H1 (cell line): ENCODE results near the gene SCRN1. TPM values are rescaled to one million over a fixed set of nuclear protein-coding genes. Genes with fewer than 3 reads are reported as not detected.

Source experiments
- CTCF ChIA-PET: fragments of 300-600 bp; sonication (Branson Sonifier 250); formaldehyde crosslinking; loops from one replicate; lab custom pipeline; 2021; ENCODE audit not compliant: partially characterized antibody; lab: Charles Lee
- POLR2A ChIA-PET: fragments of 300-600 bp; sonication (Branson Sonifier 250); formaldehyde crosslinking; loops from one replicate; lab custom pipeline; 2021; ENCODE audit warnings: inconsistent platforms; ENCODE audit not compliant: partially characterized antibody; lab: Charles Lee
- DNase-seq, 2 experiments: peaks; one replicate each; pipeline versions ENCODE4 v3.0.0 to v3.0.0-alpha.2; 2010 to 2022; ENCODE audit warnings: low spot score in 2 of 2, low read depth in 1 of 2, mixed read lengths in 1 of 2
- FAIRE-seq: peaks from 2 replicates; lab custom pipeline; 2011; peaks lifted over from hg19 to GRCh38; lab: Jason Lieb, UNC
- H2AFZ ChIP-seq: 2 replicates; pipeline ENCODE4 v1.8.1; 2012; ENCODE audit warnings: low read length, inconsistent platforms
- H2AK5ac ChIP-seq: 2 replicates; pipeline ENCODE4 v1.6.1; 2013; ENCODE audit warnings: low read depth, low read length
- H2BK120ac ChIP-seq: replicated peaks from 2 replicates; pipeline ENCODE3; 2013; ENCODE audit warnings: low read depth, low read length, inconsistent platforms
- H2BK12ac ChIP-seq: 2 replicates; pipeline ENCODE4 v1.6.1; 2013; ENCODE audit warnings: low read depth, low read length
- H2BK15ac ChIP-seq: 2 replicates; pipeline ENCODE4 v1.6.1; 2013; ENCODE audit warnings: low read length
- H2BK20ac ChIP-seq: 2 replicates; pipeline ENCODE4 v1.6.1; 2013; ENCODE audit warnings: low read length
- H2BK5ac ChIP-seq: 2 replicates; pipeline ENCODE4 v1.6.1; 2013; ENCODE audit warnings: low read depth, low read length
- H3K14ac ChIP-seq: 2 replicates; pipeline ENCODE4 v1.6.1; 2013; ENCODE audit warnings: inconsistent platforms; ENCODE audit not compliant: insufficient read length
- H3K18ac ChIP-seq: 2 replicates; pipeline ENCODE4 v1.6.1; 2013; ENCODE audit warnings: low read length; ENCODE audit errors: extremely low read depth
- H3K23ac ChIP-seq: 2 replicates; pipeline ENCODE4 v1.6.1; 2013; ENCODE audit warnings: inconsistent platforms; ENCODE audit not compliant: insufficient read length
- H3K23me2 ChIP-seq: 2 replicates; pipeline ENCODE4 v1.6.1; 2013; ENCODE audit warnings: low read depth, low read length
- H3K27ac ChIP-seq: 2 replicates; pipeline ENCODE4 v1.6.1; 2011; ENCODE audit warnings: low read depth, low read length, inconsistent platforms
- H3K27me3 ChIP-seq, 4 experiments: replicated peaks in 1 of 4; 1 replicate in 1 of 4; 2 replicates in 3 of 4; pipeline versions ENCODE4 v1.6.1 to v1.8.1; 2011 to 2013; ENCODE audit warnings: low read length in 3 of 4, mild to moderate bottlenecking in 3 of 4, inconsistent platforms in 2 of 4, mixed read lengths in 2 of 4, moderate library complexity in 1 of 4; ENCODE audit not compliant: control insufficient read depth in 3 of 4, insufficient read depth in 3 of 4; ENCODE audit errors: extremely low read depth in 1 of 4
- H3K36me3 ChIP-seq, 4 experiments: 2 replicates each; pipeline versions ENCODE4 v1.6.1 to v1.8.1; 2011 to 2013; ENCODE audit warnings: mild to moderate bottlenecking in 4 of 4, low read length in 3 of 4, moderate library complexity in 2 of 4, control low read depth in 1 of 4, inconsistent platforms in 1 of 4; ENCODE audit not compliant: insufficient read depth in 4 of 4, control insufficient read depth in 2 of 4
- H3K4ac ChIP-seq: replicated peaks from 2 replicates; pipeline ENCODE3; 2013; ENCODE audit warnings: low read length, low read depth, mixed read lengths, inconsistent platforms; ENCODE audit not compliant: insufficient read length
- H3K4me1 ChIP-seq, 4 experiments: replicated peaks in 1 of 4; 1 replicate in 1 of 4; 2 replicates in 3 of 4; pipeline versions ENCODE4 v1.6.1 to v1.8.1; 2011 to 2013; ENCODE audit warnings: low read length in 3 of 4, inconsistent platforms in 2 of 4, mixed read lengths in 1 of 4; ENCODE audit not compliant: insufficient read depth in 4 of 4, control insufficient read depth in 3 of 4
- H3K4me2 ChIP-seq, 2 experiments: 2 replicates each; pipeline versions ENCODE4 v1.6.1 to v1.8.1; 2011 to 2013; ENCODE audit warnings: low read depth in 2 of 2, low read length in 2 of 2, control low read depth in 1 of 2, inconsistent platforms in 1 of 2, mild to moderate bottlenecking in 1 of 2; ENCODE audit not compliant: insufficient read depth in 1 of 2
- H3K4me3 ChIP-seq, 4 experiments: fragments of 200-600, 300-600 bp in 1 of 4; sonication (generic), shearing (Covaris generic), sonication (Bioruptor Twin) in 1 of 4; 2 replicates each; pipeline versions ENCODE4 v1.5.1 to v1.8.1; 2011 to 2016; ENCODE audit warnings: low read length in 4 of 4, low read depth in 3 of 4, control low read depth in 2 of 4, inconsistent platforms in 2 of 4, mild to moderate bottlenecking in 2 of 4, mixed read lengths in 1 of 4, moderate library complexity in 1 of 4; ENCODE audit not compliant: insufficient read depth in 2 of 4; ENCODE audit errors: extremely low read depth in 1 of 4
- H3K56ac ChIP-seq: replicated peaks from 2 replicates; pipeline ENCODE3; 2013; ENCODE audit warnings: low read depth, mild to moderate bottlenecking, mixed read lengths, low read length, inconsistent platforms; ENCODE audit not compliant: insufficient read length
- H3K79me1 ChIP-seq: 2 replicates; pipeline ENCODE4 v1.6.1; 2013; ENCODE audit warnings: low read depth, low read length, control low read depth
- H3K79me2 ChIP-seq, 2 experiments: 2 replicates each; pipeline versions ENCODE4 v1.6.1 to v1.8.1; 2012 to 2013; ENCODE audit warnings: low read length in 2 of 2, mild to moderate bottlenecking in 2 of 2, inconsistent platforms in 1 of 2; ENCODE audit not compliant: insufficient read depth in 2 of 2, control insufficient read depth in 1 of 2
- H3K9ac ChIP-seq, 4 experiments: replicated peaks in 1 of 4; 1 replicate in 1 of 4; 2 replicates in 3 of 4; pipeline versions ENCODE4 v1.6.1 to v1.8.1; 2011 to 2013; ENCODE audit warnings: low read depth in 3 of 4, low read length in 3 of 4, control low read depth in 2 of 4, mild to moderate bottlenecking in 2 of 4, moderate library complexity in 2 of 4, inconsistent platforms in 1 of 4; ENCODE audit errors: extremely low read depth in 1 of 4
- H3K9me3 ChIP-seq, 2 experiments: 2 replicates each; pipeline versions ENCODE4 v1.6.1 to v1.8.1; 2012 to 2013; ENCODE audit warnings: mild to moderate bottlenecking in 2 of 2, moderate library complexity in 2 of 2, control low read depth in 1 of 2, inconsistent platforms in 1 of 2, low read depth in 1 of 2, low read length in 1 of 2, mixed read lengths in 1 of 2; ENCODE audit not compliant: insufficient read depth in 2 of 2
- H4K20me1 ChIP-seq, 2 experiments: replicated peaks in 1 of 2; 2 replicates each; pipeline versions ENCODE3 to v1.8.1; 2011 to 2013; ENCODE audit warnings: inconsistent platforms in 2 of 2, low read length in 2 of 2, mild to moderate bottlenecking in 1 of 2; ENCODE audit not compliant: insufficient read depth in 2 of 2, control insufficient read depth in 1 of 2
- H4K5ac ChIP-seq: 2 replicates; pipeline ENCODE4 v1.6.1; 2013; ENCODE audit warnings: low read length, low read depth, mixed read lengths, inconsistent platforms; ENCODE audit not compliant: insufficient read length
- H4K8ac ChIP-seq: 2 replicates; pipeline ENCODE4 v1.8.0; 2013; ENCODE audit warnings: mild to moderate bottlenecking, moderate library complexity, low read length, inconsistent platforms; ENCODE audit not compliant: insufficient read depth; ENCODE audit errors: extremely low read depth
- H4K91ac ChIP-seq: replicated peaks from 2 replicates; pipeline ENCODE3; 2013; ENCODE audit warnings: low read length, mixed read lengths, inconsistent platforms; ENCODE audit not compliant: insufficient read length
- GABPA ChIP-seq: IDR thresholded peaks from 2 replicates; pipeline ENCODE4 v1.6.1; 2011; ENCODE audit warnings: mild to moderate bottlenecking, low read length, moderate library complexity, borderline replicate concordance; ENCODE audit not compliant: insufficient read depth
- MAFK ChIP-seq: IDR thresholded peaks from 2 replicates; pipeline ENCODE4 v1.6.1; 2012; ENCODE audit warnings: low read depth, mild to moderate bottlenecking, improper control_type of control experiment, low read length
- POLR2AphosphoS5 ChIP-seq: IDR thresholded peaks from 2 replicates; pipeline ENCODE4 v1.6.1; 2011; ENCODE audit warnings: low read depth, low read length
- ZNF274 ChIP-seq: IDR thresholded peaks from 2 replicates; pipeline ENCODE4 v1.7.0; 2012; ENCODE audit warnings: low read length, borderline replicate concordance; ENCODE audit errors: extremely low read depth
- WGBS, 2 experiments: shearing (Covaris generic) in 1 of 2; methylation state at CpG; one replicate each; pipeline versions ENCODE4 v1.1.6 to v1.1.7; 2013 to 2015; ENCODE audit warnings: low lambda C conversion rate in 2 of 2, mixed read lengths in 2 of 2, inconsistent platforms in 1 of 2, low coverage in 1 of 2, missing lambda C conversion rate in 1 of 2; ENCODE audit not compliant: insufficient replicate concordance in 2 of 2, insufficient coverage in 1 of 2, insufficient read length in 1 of 2; ENCODE audit errors: extremely low coverage in 1 of 2, missing lambda C conversion rate in 1 of 2; 5-methylcytosine and 5-hydroxymethylcytosine counted together
- polyA plus RNA-seq, 7 experiments: library from polyadenylated mRNA; depleted of rRNA in 3 of 7; stranded (reverse) in 5 of 7; unstranded in 2 of 7; fragments of >200 nt in 5 of 7; fragments of 200-250 nt in 2 of 7; gene quantifications; 1 replicate in 5 of 7; 2 replicates in 1 of 7; 4 replicates in 1 of 7; pipeline versions ENCODE4 v1.2.1 to v1.2.3, GENCODE V29; 2011 to 2013; ENCODE audit warnings: missing spikeins in 2 of 7, mixed read lengths in 2 of 7
- total RNA-seq: library from RNA; stranded (reverse); fragmentation: NEBNext Ultra II Directional; extraction: Animal tissue kit (Norgen Biotek cat#: 25700); gene quantifications from 2 replicates; pipeline ENCODE4 v1.2.1, GENCODE V29; 2021

The SCRN1 gene
- total and polyA plus RNA-seq, 2 of the 8 experiments (the other 6 are each of a cell fraction or from before 2014, with no cell fraction given): 36.0 to 75.8 TPM

DNA sequence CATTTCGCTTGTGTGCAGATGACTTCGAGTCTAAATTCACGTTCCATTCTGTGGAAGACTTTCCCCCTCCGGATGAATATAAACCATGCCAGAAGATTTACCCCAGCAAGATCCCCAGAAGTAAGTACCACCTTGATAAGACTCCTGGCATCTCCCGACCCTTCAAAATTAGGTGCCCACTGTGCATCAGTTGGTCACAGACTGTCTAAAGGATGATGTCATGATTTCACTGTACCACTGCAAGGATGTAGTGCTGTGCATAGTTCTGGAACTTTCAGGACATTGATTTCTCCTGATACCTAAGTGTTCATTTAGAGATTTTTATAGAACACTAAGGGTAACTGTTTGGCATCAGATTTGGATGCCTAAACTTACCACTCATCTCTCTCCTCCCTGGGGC lies 100.3 kb downstream of the SCRN1 start:
- H3K36me3 ChIP-seq: peaks cover 5 to 22% (median 14%) of the 10 kb centered on the region in 4 experiments; a peak in 7 of 8 replicates
- H2BK20ac ChIP-seq: no peak overlapping the region
- H3K23me2 ChIP-seq: peaks cover 5% of the 10 kb centered on the region; the same call in 1 of the 2 replicates
- FAIRE-seq (no peak), DNase-seq (no peak)
- no peak overlapping the region for H3K56ac ChIP-seq
- no peak overlapping the region for H2BK120ac ChIP-seq
- 0 out of 4 replicates have a peak, but pooled peaks cover 0 to 3% of the 10 kb centered on the region in 2 experiments for H3K79me2 ChIP-seq
- H2BK15ac ChIP-seq: no peak overlapping the region
- H4K5ac ChIP-seq: no peak overlapping the region
- H4K20me1 ChIP-seq: peaks cover 0 to 1% of the 10 kb centered on the region in 2 experiments
- WGBS, 2 experiments: 94% methylated on average over 5 of the region's 5 CpGs; no CpG with 5 or more reads in 1 of the 2 experiments
- H3K4me2 ChIP-seq: no peak overlapping the region
- no peak overlapping the region for H4K8ac ChIP-seq
- H2AK5ac ChIP-seq: no peak overlapping the region
- no peaks in the 10 kb centered on the region for H3K27me3 ChIP-seq
- no peak for TF ChIP-seq MAFK
- TF ChIP-seq POLR2AphosphoS5: no peak
- TF ChIP-seq GABPA: no peak
- TF ChIP-seq ZNF274: no peak
- TF ChIP-seq, all 59 proteins: peak for 0
- Histone ChIP-seq H3K23ac (no peak overlapping the region), H3K4ac (no peak overlapping the region), H4K91ac (no peak overlapping the region), H2BK12ac (no peak overlapping the region), H3K4me3 (no peak overlapping the region), H3K14ac (no peak overlapping the region), H2BK5ac (no peak overlapping the region), H3K9me3 (no peaks in the 10 kb centered on the region), H3K4me1 (peaks cover 2 to 6% (median 4%) of the 10 kb centered on the region in 4 experiments; a peak in 4 of 7 replicates), H3K79me1 (no peaks in the 10 kb centered on the region; the same call in 1 of the 2 replicates), H3K18ac (no peak overlapping the region), H3K9ac (no peak overlapping the region), H2AFZ (no peak overlapping the region), H3K27ac (no peak overlapping the region)
- CTCF ChIA-PET: interaction anchor here (1.1 kb wide), 1 partner anchor 33 kb away, joined by 3 read pairs; no protein-coding TSS in a partner anchor
- POLR2A ChIA-PET: no interaction called here
